ENCODE data around the gene GAA.
A peak's percentile ranks its signal among the peaks of the same experiment; 100 is the strongest.

Gene GAA

DNA sequence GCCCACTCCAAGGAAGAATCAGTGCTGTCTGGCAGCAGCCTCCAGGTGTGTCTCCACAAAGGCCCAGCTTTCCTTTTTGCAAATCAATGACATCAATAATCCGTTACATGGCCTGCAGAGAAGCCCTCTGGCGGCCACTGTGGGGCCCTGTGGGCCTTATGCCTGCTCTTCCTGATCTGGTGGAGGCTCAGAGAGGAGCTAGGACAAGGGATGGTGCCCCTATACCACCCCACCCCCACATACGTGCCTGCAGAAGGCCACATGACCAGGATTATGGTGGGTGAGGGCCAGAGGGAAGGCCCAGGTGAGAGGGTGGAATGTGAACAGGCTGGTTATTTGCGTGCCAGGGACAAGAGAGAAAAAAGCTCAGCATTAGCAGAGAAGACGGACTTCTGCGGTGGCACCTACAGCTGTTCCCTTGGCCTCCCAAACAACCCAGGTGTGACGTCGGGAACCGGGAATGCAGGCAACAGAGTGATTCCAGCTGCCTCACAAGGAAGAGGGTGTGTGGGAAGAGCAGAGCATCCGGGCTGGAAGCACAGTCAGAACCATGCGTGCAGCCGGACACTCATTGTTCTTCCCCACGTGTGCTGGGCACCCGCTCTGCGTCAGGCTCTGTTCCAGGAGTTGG, 23.1 kb downstream of the GAA start:
- Histone ChIP-seq H3K4me2 (ENCODE audit: low read length) (no peak overlapping the region), H3F3A (ENCODE audit: insufficient read depth, low read length) (no peaks in the 10 kb centered on the region), H3K36me3 (ENCODE audit: insufficient read depth, low read length) (no peaks in the 10 kb centered on the region), H3K4me3 (ENCODE audit: low read depth, low read length, poor library complexity, severe bottlenecking) (no peak overlapping the region), H2AFZ (ENCODE audit: low read length) (no peak overlapping the region), H3K9ac (ENCODE audit: low read length) (no peak overlapping the region), H3K9me2 (ENCODE audit: low read depth, low read length) (no peaks in the 10 kb centered on the region), H3K27ac (ENCODE audit: low read depth, low read length, poor library complexity, severe bottlenecking) (no peak overlapping the region), H4K20me1 (ENCODE audit: insufficient read depth, low read length) (no peaks in the 10 kb centered on the region), H3K9me3 (ENCODE audit: low read length) (no peaks in the 10 kb centered on the region), H3K27me3 (ENCODE audit: insufficient read depth, low read length) (peaks cover 3% of the 10 kb centered on the region; the same call in 1 of the 2 replicates), H3K4me1 (ENCODE audit: insufficient read depth, low read length, severe bottlenecking) (no peaks in the 10 kb centered on the region), H3K79me2 (ENCODE audit: insufficient read depth, low read length) (no peaks in the 10 kb centered on the region)
- TF ChIP-seq EZH2 (IDR thresholded peaks at IDR 0.05; ENCODE audit: borderline replicate concordance, low read length) = no peak
- TF ChIP-seq, protein P1, sequence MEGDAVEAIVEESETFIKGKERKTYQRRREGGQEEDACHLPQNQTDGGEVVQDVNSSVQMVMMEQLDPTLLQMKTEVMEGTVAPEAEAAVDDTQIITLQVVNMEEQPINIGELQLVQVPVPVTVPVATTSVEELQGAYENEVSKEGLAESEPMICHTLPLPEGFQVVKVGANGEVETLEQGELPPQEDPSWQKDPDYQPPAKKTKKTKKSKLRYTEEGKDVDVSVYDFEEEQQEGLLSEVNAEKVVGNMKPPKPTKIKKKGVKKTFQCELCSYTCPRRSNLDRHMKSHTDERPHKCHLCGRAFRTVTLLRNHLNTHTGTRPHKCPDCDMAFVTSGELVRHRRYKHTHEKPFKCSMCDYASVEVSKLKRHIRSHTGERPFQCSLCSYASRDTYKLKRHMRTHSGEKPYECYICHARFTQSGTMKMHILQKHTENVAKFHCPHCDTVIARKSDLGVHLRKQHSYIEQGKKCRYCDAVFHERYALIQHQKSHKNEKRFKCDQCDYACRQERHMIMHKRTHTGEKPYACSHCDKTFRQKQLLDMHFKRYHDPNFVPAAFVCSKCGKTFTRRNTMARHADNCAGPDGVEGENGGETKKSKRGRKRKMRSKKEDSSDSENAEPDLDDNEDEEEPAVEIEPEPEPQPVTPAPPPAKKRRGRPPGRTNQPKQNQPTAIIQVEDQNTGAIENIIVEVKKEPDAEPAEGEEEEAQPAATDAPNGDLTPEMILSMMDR (IDR thresholded peaks at IDR 0.05; ENCODE audit: low read length) = peak; percentile 26; the same call in 1 of the 2 replicates

DNA sequence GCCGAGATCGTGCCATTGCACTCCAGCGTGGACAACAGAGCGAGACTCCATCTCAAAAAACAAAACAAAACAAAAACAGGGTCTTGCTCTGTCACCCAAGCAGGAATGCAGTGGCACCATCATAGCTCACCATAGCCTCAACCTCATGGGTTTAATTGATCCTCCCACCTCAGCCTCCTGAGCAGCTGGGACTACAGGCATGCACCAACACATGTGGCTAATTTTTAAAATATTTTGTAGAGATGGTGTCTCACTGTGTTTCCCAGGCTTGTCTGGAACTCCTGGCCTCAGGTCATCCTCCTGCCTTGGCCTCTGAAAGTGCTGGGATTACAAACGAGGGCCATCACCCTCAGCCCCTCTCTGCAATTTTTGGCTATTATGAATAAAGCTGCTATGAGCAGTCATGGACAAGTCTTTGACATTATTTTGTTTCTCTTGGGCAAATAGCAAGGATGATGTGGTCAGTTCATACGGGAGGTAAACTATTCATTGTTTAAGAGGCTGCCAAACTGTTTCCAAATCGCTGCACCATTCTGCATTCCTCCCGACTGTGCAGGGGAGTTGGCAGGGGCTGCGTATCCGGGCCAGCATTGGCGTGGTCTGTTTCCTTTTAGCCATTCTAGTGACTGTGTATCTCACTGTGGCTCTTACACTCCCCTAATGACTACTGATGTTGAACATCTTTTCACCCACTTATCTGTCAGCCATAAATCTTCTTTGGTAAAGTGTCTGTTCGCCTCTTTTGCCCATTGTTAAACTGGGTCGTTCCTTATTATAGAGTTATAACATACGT, 24.5 kb downstream of the GAA start:
- Histone ChIP-seq H3K4me3 (ENCODE audit: low read depth, low read length, poor library complexity, severe bottlenecking) (no peak overlapping the region), H3K9ac (ENCODE audit: low read length) (no peak overlapping the region), H2AFZ (ENCODE audit: low read length) (no peak overlapping the region), H4K20me1 (ENCODE audit: insufficient read depth, low read length) (no peaks in the 10 kb centered on the region), H3K4me2 (ENCODE audit: low read length) (no peak overlapping the region), H3K9me2 (ENCODE audit: low read depth, low read length) (no peaks in the 10 kb centered on the region), H3K9me3 (ENCODE audit: low read length) (no peaks in the 10 kb centered on the region), H3K27me3 (ENCODE audit: insufficient read depth, low read length) (peaks cover 3% of the 10 kb centered on the region; the same call in 1 of the 2 replicates), H3F3A (ENCODE audit: insufficient read depth, low read length) (no peaks in the 10 kb centered on the region), H3K4me1 (ENCODE audit: insufficient read depth, low read length, severe bottlenecking) (no peaks in the 10 kb centered on the region), H3K79me2 (ENCODE audit: insufficient read depth, low read length) (no peaks in the 10 kb centered on the region), H3K36me3 (ENCODE audit: insufficient read depth, low read length) (no peaks in the 10 kb centered on the region), H3K27ac (ENCODE audit: low read depth, low read length, poor library complexity, severe bottlenecking) (no peak overlapping the region)
- TF ChIP-seq EZH2 (IDR thresholded peaks at IDR 0.05; ENCODE audit: borderline replicate concordance, low read length) = no peak
- TF ChIP-seq, protein P1 (IDR thresholded peaks at IDR 0.05; ENCODE audit: low read length) = no peak

- no peaks in the 10 kb centered on the region for H3K36me3 ChIP-seq (ENCODE audit: insufficient read depth, low read length)
- TF ChIP-seq EZH2 (IDR thresholded peaks at IDR 0.05; ENCODE audit: borderline replicate concordance, low read length) = no peak
- TF ChIP-seq, protein P1 (IDR thresholded peaks at IDR 0.05; ENCODE audit: low read length) = no peak
- H3K27me3 ChIP-seq (ENCODE audit: insufficient read depth, low read length) = peaks cover 3% of the 10 kb centered on the region; the same call in 1 of the 2 replicates
- no peak overlapping the region for H3K9ac ChIP-seq (ENCODE audit: low read length)
- no peaks in the 10 kb centered on the region for H3K79me2 ChIP-seq (ENCODE audit: insufficient read depth, low read length)
- H3K4me1 ChIP-seq (ENCODE audit: insufficient read depth, low read length, severe bottlenecking) = no peaks in the 10 kb centered on the region
- no peaks in the 10 kb centered on the region for H4K20me1 ChIP-seq (ENCODE audit: insufficient read depth, low read length)
- H3K4me3 ChIP-seq (ENCODE audit: low read depth, low read length, poor library complexity, severe bottlenecking) = no peak overlapping the region
- H3K27ac ChIP-seq (ENCODE audit: low read depth, low read length, poor library complexity, severe bottlenecking) = no peak overlapping the region
- no peaks in the 10 kb centered on the region for H3F3A ChIP-seq (ENCODE audit: insufficient read depth, low read length)
- no peaks in the 10 kb centered on the region for H3K9me2 ChIP-seq (ENCODE audit: low read depth, low read length)
- H3K4me2 ChIP-seq (ENCODE audit: low read length) = no peak overlapping the region
- no peaks in the 10 kb centered on the region for H3K9me3 ChIP-seq (ENCODE audit: low read length)
- no peak overlapping the region for H2AFZ ChIP-seq (ENCODE audit: low read length)
Measured at GRCh38 chr17:80126449-80126715, 25.0 kb downstream of the GAA start.

Measured in OCI-LY1 (cell line).